Transverse colon (tissue), 4 donors: Measurements from ENCODE around the gene TJP1.
"Not testable (repeated sequence)": the region's sequence is repeated elsewhere in the genome, so short reads cannot be mapped to it uniquely, and the experiment has no call there.

Experiments
- EP300 ChIP-seq: sonication (generic); formaldehyde crosslinking; IDR thresholded peaks from one replicate; pipeline ENCODE4 v1.6.1; 2017; ENCODE audit warnings: antibody characterized with exemption, low read depth
- POLR2AphosphoS5 ChIP-seq, 3 donors: sonication (generic); formaldehyde crosslinking; IDR thresholded peaks; one replicate each; pipeline ENCODE4 v1.6.1; 2016; ENCODE audit warnings: antibody characterized with exemption in 3 of 3
- TF ChIP-seq, protein P1 (sequence below), 5 experiments: fragments of 200-600 bp in 3 of 5; fragments of 450-650 bp in 2 of 5; sonication (generic) in 3 of 5; IDR thresholded peaks; 1 replicate in 2 of 5; 2 replicates in 3 of 5; pipeline ENCODE4 v1.5.1; 2016 to 2017; ENCODE audit warnings: antibody characterized with exemption in 5 of 5, inconsistent platforms in 3 of 5, mild to moderate bottlenecking in 2 of 5, moderate library complexity in 1 of 5

DNA sequence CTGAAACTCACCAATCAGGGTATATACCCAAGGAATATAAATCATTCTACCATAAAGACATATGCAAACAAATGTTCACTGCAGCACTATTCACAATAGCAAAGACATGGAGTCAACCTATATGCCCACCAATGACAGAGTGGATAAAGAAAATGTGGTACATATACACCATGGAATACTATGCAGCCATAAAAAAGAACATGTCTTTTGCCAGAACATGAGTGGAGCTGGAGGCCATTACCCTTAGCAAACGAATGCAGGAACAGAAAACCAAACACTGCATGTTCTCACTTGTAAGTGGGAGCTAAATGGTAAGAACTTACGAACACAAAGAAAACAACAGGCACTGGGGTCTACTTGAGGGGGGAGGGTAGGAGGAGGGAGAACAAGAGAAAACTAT, 68.3 kb downstream of the TJP1 start:
- TF ChIP-seq EP300; POLR2AphosphoS5 (IDR thresholded peaks at IDR 0.05): not testable (repeated sequence)
- TF ChIP-seq, protein P1, sequence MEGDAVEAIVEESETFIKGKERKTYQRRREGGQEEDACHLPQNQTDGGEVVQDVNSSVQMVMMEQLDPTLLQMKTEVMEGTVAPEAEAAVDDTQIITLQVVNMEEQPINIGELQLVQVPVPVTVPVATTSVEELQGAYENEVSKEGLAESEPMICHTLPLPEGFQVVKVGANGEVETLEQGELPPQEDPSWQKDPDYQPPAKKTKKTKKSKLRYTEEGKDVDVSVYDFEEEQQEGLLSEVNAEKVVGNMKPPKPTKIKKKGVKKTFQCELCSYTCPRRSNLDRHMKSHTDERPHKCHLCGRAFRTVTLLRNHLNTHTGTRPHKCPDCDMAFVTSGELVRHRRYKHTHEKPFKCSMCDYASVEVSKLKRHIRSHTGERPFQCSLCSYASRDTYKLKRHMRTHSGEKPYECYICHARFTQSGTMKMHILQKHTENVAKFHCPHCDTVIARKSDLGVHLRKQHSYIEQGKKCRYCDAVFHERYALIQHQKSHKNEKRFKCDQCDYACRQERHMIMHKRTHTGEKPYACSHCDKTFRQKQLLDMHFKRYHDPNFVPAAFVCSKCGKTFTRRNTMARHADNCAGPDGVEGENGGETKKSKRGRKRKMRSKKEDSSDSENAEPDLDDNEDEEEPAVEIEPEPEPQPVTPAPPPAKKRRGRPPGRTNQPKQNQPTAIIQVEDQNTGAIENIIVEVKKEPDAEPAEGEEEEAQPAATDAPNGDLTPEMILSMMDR (IDR thresholded peaks at IDR 0.05), result not testable (repeated sequence)
